Lung (tissue), 12 donors: ENCODE measurements around the gene VASN. TPM values are rescaled to one million over a fixed set of nuclear protein-coding genes. Genes with fewer than 3 reads are reported as not detected.
A peak's percentile ranks its signal among the peaks of the same experiment; 100 is the strongest.

ENCODE experiments used
- ATAC-seq: fragments of 200-7000 bp; cut with Tn5 transposase; one replicate; pipeline ENCODE4 v1.9.1; 2020; ENCODE audit warnings: moderate number of reproducible peaks; ENCODE audit not compliant: insufficient read depth, low FRiP score
- DNase-seq, 3 donors: peaks; one replicate each; pipeline ENCODE4 v3.0.0-alpha.2; 2013 to 2017
- H3K27ac ChIP-seq, 2 donors: one replicate each; pipeline ENCODE4 v1.5.1; 2013; ENCODE audit warnings: mild to moderate bottlenecking in 2 of 2, moderate library complexity in 2 of 2, control low read depth in 1 of 2, inconsistent platforms in 1 of 2, low read depth in 1 of 2, low read length in 1 of 2
- H3K27me3 ChIP-seq, 3 donors: one replicate each; pipeline ENCODE4 v1.5.1; 2013; ENCODE audit warnings: low read length in 2 of 3; ENCODE audit not compliant: control insufficient read depth in 3 of 3, insufficient read depth in 3 of 3
- H3K36me3 ChIP-seq, 4 donors: one replicate each; pipeline ENCODE4 v1.5.1; 2013; ENCODE audit warnings: low read length in 4 of 4, mild to moderate bottlenecking in 1 of 4, moderate library complexity in 1 of 4; ENCODE audit not compliant: control insufficient read depth in 4 of 4, insufficient read depth in 4 of 4
- H3K4me1 ChIP-seq, 5 donors: one replicate each; pipeline ENCODE4 v1.5.1; 2013; ENCODE audit warnings: low read length in 5 of 5, mild to moderate bottlenecking in 2 of 5, moderate library complexity in 1 of 5; ENCODE audit not compliant: control insufficient read depth in 5 of 5, insufficient read depth in 5 of 5
- H3K4me3 ChIP-seq: one replicate; pipeline ENCODE4 v1.5.1; 2013; ENCODE audit warnings: mild to moderate bottlenecking, control low read depth, moderate library complexity
- H3K9ac ChIP-seq, 2 donors: one replicate each; pipeline ENCODE4 v1.5.1; 2013; ENCODE audit warnings: low read length in 2 of 2, control low read depth in 1 of 2; ENCODE audit not compliant: insufficient read depth in 1 of 2
- H3K9me3 ChIP-seq, 4 donors: one replicate each; pipeline ENCODE4 v1.5.1; 2013; ENCODE audit warnings: low read length in 3 of 4, mild to moderate bottlenecking in 1 of 4, moderate library complexity in 1 of 4; ENCODE audit not compliant: control insufficient read depth in 4 of 4, insufficient read depth in 3 of 4
- WGBS, 2 donors: extraction: QIAGEN DNeasy Blood & Tissue Kit; methylation state at CpG; one replicate each; pipeline ENCODE4 v1.1.7; 2013; 5-methylcytosine and 5-hydroxymethylcytosine counted together
- polyA plus RNA-seq, 2 donors: library from polyadenylated mRNA; stranded (reverse); fragments of 200-250 nt; gene quantifications; one replicate each; pipeline ENCODE4 v1.2.1, GENCODE V29; 2013
- total RNA-seq, 2 donors: library from RNA; depleted of rRNA in 1 of 2; stranded (reverse); fragments of >200 nt in 1 of 2; gene quantifications; one replicate each; pipeline ENCODE4 v1.2.1, GENCODE V29; 2014 to 2021
- TF ChIP-seq, protein P1 (sequence below): IDR thresholded peaks from 2 replicates; pipeline ENCODE4 v1.5.1; 2012; ENCODE audit warnings: mild to moderate bottlenecking; ENCODE audit errors: control extremely low read depth, extremely low read depth
- donor health status: control.
- donor health status: control.
- donor health status: Bipolar disorder and iron deficiency.
- donor health status: healthy.
- donor health status: DM: yes; HTN: yes; CAD: no.

Gene VASN
- total and polyA plus RNA-seq, 4 donors = 18.8 to 42.9 (median 31.3) TPM

DNA sequence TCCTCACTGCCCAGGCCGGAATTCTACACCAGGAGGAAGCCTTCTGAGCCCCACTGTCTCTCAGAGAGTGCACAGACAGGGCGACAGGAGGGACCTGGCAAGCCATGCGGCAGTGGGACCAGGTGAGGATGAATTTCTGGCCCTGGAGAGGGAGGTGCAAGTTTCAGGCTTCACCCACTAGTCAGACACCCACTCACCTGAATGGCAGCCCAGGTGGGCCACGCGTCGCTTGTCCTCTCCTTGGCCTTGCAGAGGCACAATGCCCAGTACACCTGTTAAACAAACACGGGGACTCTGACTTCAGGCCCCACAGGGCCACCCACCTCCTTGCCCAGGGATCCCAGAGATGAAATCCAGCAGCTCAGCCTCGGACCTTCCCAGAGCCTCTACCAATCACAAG, 40.5 kb downstream of the VASN start:
- 92 to 93% methylated on average over 8 of the region's 8 CpGs for WGBS, 2 donors
- TF ChIP-seq, protein P1, sequence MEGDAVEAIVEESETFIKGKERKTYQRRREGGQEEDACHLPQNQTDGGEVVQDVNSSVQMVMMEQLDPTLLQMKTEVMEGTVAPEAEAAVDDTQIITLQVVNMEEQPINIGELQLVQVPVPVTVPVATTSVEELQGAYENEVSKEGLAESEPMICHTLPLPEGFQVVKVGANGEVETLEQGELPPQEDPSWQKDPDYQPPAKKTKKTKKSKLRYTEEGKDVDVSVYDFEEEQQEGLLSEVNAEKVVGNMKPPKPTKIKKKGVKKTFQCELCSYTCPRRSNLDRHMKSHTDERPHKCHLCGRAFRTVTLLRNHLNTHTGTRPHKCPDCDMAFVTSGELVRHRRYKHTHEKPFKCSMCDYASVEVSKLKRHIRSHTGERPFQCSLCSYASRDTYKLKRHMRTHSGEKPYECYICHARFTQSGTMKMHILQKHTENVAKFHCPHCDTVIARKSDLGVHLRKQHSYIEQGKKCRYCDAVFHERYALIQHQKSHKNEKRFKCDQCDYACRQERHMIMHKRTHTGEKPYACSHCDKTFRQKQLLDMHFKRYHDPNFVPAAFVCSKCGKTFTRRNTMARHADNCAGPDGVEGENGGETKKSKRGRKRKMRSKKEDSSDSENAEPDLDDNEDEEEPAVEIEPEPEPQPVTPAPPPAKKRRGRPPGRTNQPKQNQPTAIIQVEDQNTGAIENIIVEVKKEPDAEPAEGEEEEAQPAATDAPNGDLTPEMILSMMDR = no peak
- no peak for DNase-seq
- Histone ChIP-seq H3K4me1 (peaks cover 0 to 61% (median 13%) of the 10 kb centered on the region in 5 donors), H3K9me3 (no peaks in the 10 kb centered on the region), H3K36me3 (peaks cover 0 to 23% (median 0%) of the 10 kb centered on the region in 4 donors), H3K27ac (peak overlapping the region in 1 of 2 donors; percentile 31), H3K4me3 (no peak overlapping the region), H3K9ac (no peak overlapping the region), H3K27me3 (no peaks in the 10 kb centered on the region)
- no peak for ATAC-seq

DNA sequence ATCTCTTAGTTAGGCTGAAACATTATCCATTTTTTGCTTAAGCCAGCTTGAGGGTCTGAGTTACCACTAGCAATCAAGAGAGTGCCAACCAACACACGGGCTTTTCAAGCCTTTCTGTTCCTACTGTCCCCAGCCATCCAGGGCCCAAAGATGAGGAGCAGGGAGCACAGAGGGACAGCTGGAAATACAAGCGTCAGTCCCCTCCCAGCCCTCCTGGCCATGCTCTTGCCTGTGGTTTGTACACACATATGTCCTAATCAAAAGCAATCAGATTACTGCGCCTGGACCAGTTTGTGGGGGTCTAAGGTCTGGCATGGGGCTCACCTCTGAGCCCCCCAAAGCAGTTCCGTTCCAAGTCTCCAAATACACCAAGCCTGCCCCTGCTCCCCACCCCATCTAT, 41.2 kb downstream of the VASN start:
- no peak overlapping the region for H3K27ac ChIP-seq
- no peaks in the 10 kb centered on the region for H3K27me3 ChIP-seq
- no peak overlapping the region for H3K9ac ChIP-seq
- no peak overlapping the region for H3K4me3 ChIP-seq
- DNase-seq (no peak), ATAC-seq (no peak)
- peaks cover 0 to 57% (median 13%) of the 10 kb centered on the region in 5 donors for H3K4me1 ChIP-seq
- WGBS, 2 donors = 93 to 94% methylated on average over 4 of the region's 4 CpGs
- TF ChIP-seq, protein P1 = no peak
- peaks cover 0 to 18% (median 0%) of the 10 kb centered on the region in 4 donors for H3K36me3 ChIP-seq
- no peaks in the 10 kb centered on the region for H3K9me3 ChIP-seq

DNA sequence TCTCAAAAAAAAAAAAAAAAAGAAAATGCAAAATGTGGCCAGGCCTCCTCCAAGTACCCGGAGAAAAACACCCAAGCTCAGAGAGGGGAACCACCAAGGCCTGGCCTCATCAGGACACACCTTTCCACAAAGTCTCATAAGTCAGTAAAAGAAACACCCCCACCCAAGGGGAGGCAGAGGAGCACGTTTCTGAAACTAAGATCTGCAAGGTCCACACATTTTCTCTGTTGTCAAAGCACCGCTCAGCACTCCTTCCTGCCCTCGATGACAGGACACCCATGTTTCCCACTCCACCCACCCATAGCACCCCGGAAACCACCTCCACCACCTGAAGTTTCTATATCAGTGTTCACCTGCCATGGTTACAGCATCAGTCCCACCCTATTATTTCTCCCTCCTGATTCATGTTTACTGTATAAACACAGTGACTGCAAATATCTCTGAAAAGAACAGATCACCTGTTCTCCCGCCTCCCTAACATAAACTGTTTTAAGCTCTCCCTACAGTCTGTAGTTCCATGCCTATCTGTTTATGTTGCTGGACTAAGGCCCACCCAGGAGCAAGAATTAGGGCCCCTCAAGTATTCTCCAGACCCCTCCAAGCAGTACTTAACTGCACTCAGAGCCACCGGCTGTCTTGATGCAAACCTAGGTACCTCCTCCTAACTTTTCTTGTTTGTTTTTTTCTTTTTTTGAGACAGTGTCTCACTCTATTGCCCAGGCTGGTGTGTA, 42.7 kb downstream of the VASN start:
- no peak for DNase-seq
- WGBS, 2 donors = 67 to 79% methylated on average over 7 of the region's 7 CpGs
- peaks cover 0 to 14% (median 0%) of the 10 kb centered on the region in 4 donors for H3K36me3 ChIP-seq
- no peaks in the 10 kb centered on the region for H3K9me3 ChIP-seq
- H3K4me1 ChIP-seq = peaks cover 0 to 46% (median 13%) of the 10 kb centered on the region in 5 donors
- H3K27ac ChIP-seq = no peak overlapping the region
- H3K4me3 ChIP-seq = no peak overlapping the region
- H3K9ac ChIP-seq = no peak overlapping the region
- no peak for ATAC-seq
- no peaks in the 10 kb centered on the region for H3K27me3 ChIP-seq
- TF ChIP-seq, protein P1 = no peak
